GM19372 (cell line): Measurements from ENCODE around the gene NKAIN4.
"Not testable (repeated sequence)": the region's sequence is repeated elsewhere in the genome, so short reads cannot be mapped to it uniquely, and the experiment has no call there.

Experiments
- ATAC-seq: cut with Tn5 transposase; IDR thresholded peaks from one replicate; pipeline ENCODE4 v1.9.1; 2021; ENCODE audit warnings: mild to moderate bottlenecking, low read depth, moderate library complexity; ENCODE audit not compliant: unreplicated experiment

The NKAIN4 gene

GRCh38 chr20:63258781-63259180, 4.5 kb upstream of the NKAIN4 start:
- no peak for ATAC-seq

- ATAC-seq: no peak
Measured at GRCh38 chr20:63257629-63258028, 3.4 kb upstream of the NKAIN4 start.

- no peak for ATAC-seq
Measured at GRCh38 chr20:63256954-63257353, 2.7 kb upstream of the NKAIN4 start.

- ATAC-seq: no peak
Measured at GRCh38 chr20:63255931-63256704, 1.9 kb upstream of the NKAIN4 start.

- no peak for ATAC-seq
Measured at GRCh38 chr20:63254606-63255384, 532 bp upstream of the NKAIN4 start.

GRCh38 chr20:63253438-63254231, 628 bp downstream of the NKAIN4 start:
- ATAC-seq: no peak

GRCh38 chr20:63253065-63253437, 1.2 kb downstream of the NKAIN4 start:
- no peak for ATAC-seq

GRCh38 chr20:63252284-63252711, 2.0 kb downstream of the NKAIN4 start:
- ATAC-seq: no peak

- not testable (repeated sequence) for ATAC-seq
Measured at GRCh38 chr20:63251350-63251749, 2.9 kb downstream of the NKAIN4 start.

GRCh38 chr20:63249891-63250290, 4.4 kb downstream of the NKAIN4 start:
- ATAC-seq: no peak

GRCh38 chr20:63248835-63249591, 5.2 kb downstream of the NKAIN4 start:
- no peak for ATAC-seq

- ATAC-seq: no peak
Measured at GRCh38 chr20:63247671-63248228, 6.5 kb downstream of the NKAIN4 start.

- ATAC-seq: no peak
Measured at GRCh38 chr20:63246490-63247288, 7.6 kb downstream of the NKAIN4 start.

GRCh38 chr20:63244468-63244867, 9.8 kb downstream of the NKAIN4 start:
- no peak for ATAC-seq

GRCh38 chr20:63243604-63244247, 10.5 kb downstream of the NKAIN4 start:
- ATAC-seq: no peak

GRCh38 chr20:63242736-63243135, 11.5 kb downstream of the NKAIN4 start:
- ATAC-seq: no peak

GRCh38 chr20:63241272-63241671, 13.0 kb downstream of the NKAIN4 start:
- no peak for ATAC-seq

GRCh38 chr20:63240004-63240403, 14.3 kb downstream of the NKAIN4 start:
- no peak for ATAC-seq

- ATAC-seq: no peak
Measured at GRCh38 chr20:63239431-63239830, 14.8 kb downstream of the NKAIN4 start.
